Renal cortex interstitium (tissue), 15 donors: ENCODE data around the gene ZNF428. TPM values are rescaled to one million over a fixed set of nuclear protein-coding genes. Genes with fewer than 3 reads are reported as not detected.
A peak's percentile ranks its signal among the peaks of the same experiment; 100 is the strongest.

ENCODE experiments used
- DNase-seq, 11 donors: peaks; one replicate each; pipeline ENCODE4 v3.0.0-alpha.2; 2013; ENCODE audit warnings: low read depth in 9 of 11, low spot score in 4 of 11; ENCODE audit errors: extremely low read depth in 1 of 11
- long read RNA-seq, 16 experiments: transcript quantifications; one replicate each; lab custom pipeline, GENCODE V29; 2026
- polyA plus RNA-seq, 3 donors: library from polyadenylated mRNA; unstranded; fragments of 120-200 nt; gene quantifications; one replicate each; pipeline ENCODE4 v1.2.1, GENCODE V29; 2013; ENCODE audit not compliant: insufficient read length in 3 of 3

The ZNF428 gene
- polyA plus RNA-seq, result 100 to 1,000 TPM in 2 of 3 donors, 10 to 100 TPM in 1; 79.5 to 128 (median 101) TPM
- long read RNA-seq, donor 1, transcript ZNF428-201 (3 exons, 1,412 nt), result major isoform, 58 of 77 reads
- long read RNA-seq, donor 1, partial matches to known transcripts, result 19 of 77 reads
- long read RNA-seq, donor 1, other reads (novel, unspliced or antisense), result 0 of 77 reads
- long read RNA-seq, donor 2, transcript ZNF428-201 (3 exons, 1,412 nt), result major isoform, 59 of 79 reads
- long read RNA-seq, donor 2, partial matches to known transcripts, result 16 of 79 reads
- long read RNA-seq, donor 2, other reads (novel, unspliced or antisense), result 0 of 79 reads
- long read RNA-seq, donor 3, transcript ZNF428-201 (3 exons, 1,412 nt), result major isoform, 96 of 123 reads
- long read RNA-seq, donor 3, partial matches to known transcripts, result 23 of 123 reads
- long read RNA-seq, donor 3, other reads (novel, unspliced or antisense), result 0 of 123 reads
- long read RNA-seq, donor 4, transcript ZNF428-201 (3 exons, 1,412 nt), result major isoform, 50 of 67 reads
- long read RNA-seq, donor 4, partial matches to known transcripts, result 17 of 67 reads
- long read RNA-seq, donor 4, other reads (novel, unspliced or antisense), result 0 of 67 reads
- long read RNA-seq, donor 5, transcript ZNF428-201 (3 exons, 1,412 nt), result major isoform, 106 of 145 reads
- long read RNA-seq, donor 5, partial matches to known transcripts, result 31 of 145 reads
- long read RNA-seq, donor 5, other reads (novel, unspliced or antisense), result 5 of 145 reads
- long read RNA-seq, donor 6, transcript ZNF428-201 (3 exons, 1,412 nt), result major isoform, 76 of 97 reads
- long read RNA-seq, donor 6, partial matches to known transcripts, result 17 of 97 reads
- long read RNA-seq, donor 6, other reads (novel, unspliced or antisense), result 0 of 97 reads
- long read RNA-seq, donor 7, transcript ZNF428-201 (3 exons, 1,412 nt), result major isoform, 77 of 100 reads
- long read RNA-seq, donor 7, partial matches to known transcripts, result 17 of 100 reads
- long read RNA-seq, donor 7, other reads (novel, unspliced or antisense), result 0 of 100 reads
- long read RNA-seq, donor 8, transcript ZNF428-201 (3 exons, 1,412 nt), result major isoform, 107 of 137 reads
- long read RNA-seq, donor 8, partial matches to known transcripts, result 28 of 137 reads
- long read RNA-seq, donor 8, other reads (novel, unspliced or antisense), result 0 of 137 reads
- long read RNA-seq, donor 9, transcript ZNF428-201 (3 exons, 1,412 nt), result major isoform, 74 of 94 reads
- long read RNA-seq, donor 9, partial matches to known transcripts, result 18 of 94 reads
- long read RNA-seq, donor 9, other reads (novel, unspliced or antisense), result 0 of 94 reads
- long read RNA-seq, donor 10, transcript ZNF428-201 (3 exons, 1,412 nt), result major isoform, 61 of 80 reads
- long read RNA-seq, donor 10, transcript ZNF428-202 (2 exons, 569 nt), result minor isoform, 5 of 80 reads
- long read RNA-seq, donor 10, partial matches to known transcripts, result 11 of 80 reads
- long read RNA-seq, donor 10, other reads (novel, unspliced or antisense), result 0 of 80 reads
- long read RNA-seq, donor 11, transcript ZNF428-201 (3 exons, 1,412 nt), result major isoform, 59 of 128 reads
- long read RNA-seq, donor 11, partial matches to known transcripts, result 68 of 128 reads
- long read RNA-seq, donor 11, other reads (novel, unspliced or antisense), result 0 of 128 reads
- long read RNA-seq, donor 12, transcript ZNF428-201 (3 exons, 1,412 nt), result major isoform, 26 of 35 reads
- long read RNA-seq, donor 12, partial matches to known transcripts, result 8 of 35 reads
- long read RNA-seq, donor 12, other reads (novel, unspliced or antisense), result 0 of 35 reads
- long read RNA-seq, donor 13, transcript ZNF428-202 (2 exons, 569 nt), result minor isoform, 5 of 221 reads
- long read RNA-seq, donor 13, transcript ZNF428-201 (3 exons, 1,412 nt), result major isoform, 174 of 221 reads
- long read RNA-seq, donor 13, partial matches to known transcripts, result 40 of 221 reads
- long read RNA-seq, donor 13, other reads (novel, unspliced or antisense), result 0 of 221 reads
- long read RNA-seq, donor 14, transcript ZNF428-201 (3 exons, 1,412 nt), result major isoform, 84 of 105 reads
- long read RNA-seq, donor 14, partial matches to known transcripts, result 20 of 105 reads
- long read RNA-seq, donor 14, other reads (novel, unspliced or antisense), result 0 of 105 reads
- long read RNA-seq, donor 15, transcript ZNF428-201 (3 exons, 1,412 nt), result major isoform, 35 of 36 reads
- long read RNA-seq, donor 15, partial matches to known transcripts, result 0 of 36 reads
- long read RNA-seq, donor 15, other reads (novel, unspliced or antisense), result 0 of 36 reads
- long read RNA-seq, donor 16, transcript ZNF428-201 (3 exons, 1,412 nt), result major isoform, 179 of 221 reads
- long read RNA-seq, donor 16, partial matches to known transcripts, result 41 of 221 reads
- long read RNA-seq, donor 16, other reads (novel, unspliced or antisense), result 0 of 221 reads

GRCh38 chr19:43619262-43620060 lies at the start of gene ZNF428:
ZNF428 (minus strand) TSS chr19:43619629; CDS start chr19:43614304, 5,325 bp downstream.
- peak; percentile 66 to 88 (median 86) for DNase-seq

GRCh38 chr19:43668406-43669109 lies 49.1 kb upstream of the ZNF428 start:
- DNase-seq, result peak; percentile 89 to 95 (median 93)

- DNase-seq, result no peak
Measured at GRCh38 chr19:43667876-43668405, 48.5 kb upstream of the ZNF428 start.

- DNase-seq, result no peak
Measured at GRCh38 chr19:43667126-43667875, 47.9 kb upstream of the ZNF428 start.

- no peak for DNase-seq
Measured at GRCh38 chr19:43664018-43664417, 44.6 kb upstream of the ZNF428 start.

GRCh38 chr19:43662487-43662886 lies 43.1 kb upstream of the ZNF428 start:
- DNase-seq, result no peak

GRCh38 chr19:43660971-43661360 lies 41.5 kb upstream of the ZNF428 start:
- no peak for DNase-seq

GRCh38 chr19:43660301-43660970 lies 41.0 kb upstream of the ZNF428 start:
- DNase-seq, result no peak

GRCh38 chr19:43658494-43658893 lies 39.1 kb upstream of the ZNF428 start:
- DNase-seq, result no peak

- no peak for DNase-seq
Measured at GRCh38 chr19:43658001-43658400, 38.6 kb upstream of the ZNF428 start.

- DNase-seq, result no peak
Measured at GRCh38 chr19:43656436-43656835, 37.0 kb upstream of the ZNF428 start.

GRCh38 chr19:43652546-43652874 lies 33.1 kb upstream of the ZNF428 start:
- DNase-seq, result no peak

GRCh38 chr19:43651758-43652545 lies 32.5 kb upstream of the ZNF428 start:
- peak in 1 of 11 donors; percentile 73 for DNase-seq
